ENCODE measurements around the gene SYNRG. TPM values are rescaled to one million over a fixed set of nuclear protein-coding genes. Genes with fewer than 3 reads are reported as not detected.

The SYNRG gene
- total RNA-seq, 1 experiment from 2014 or later, result 46.6 TPM

DNA sequence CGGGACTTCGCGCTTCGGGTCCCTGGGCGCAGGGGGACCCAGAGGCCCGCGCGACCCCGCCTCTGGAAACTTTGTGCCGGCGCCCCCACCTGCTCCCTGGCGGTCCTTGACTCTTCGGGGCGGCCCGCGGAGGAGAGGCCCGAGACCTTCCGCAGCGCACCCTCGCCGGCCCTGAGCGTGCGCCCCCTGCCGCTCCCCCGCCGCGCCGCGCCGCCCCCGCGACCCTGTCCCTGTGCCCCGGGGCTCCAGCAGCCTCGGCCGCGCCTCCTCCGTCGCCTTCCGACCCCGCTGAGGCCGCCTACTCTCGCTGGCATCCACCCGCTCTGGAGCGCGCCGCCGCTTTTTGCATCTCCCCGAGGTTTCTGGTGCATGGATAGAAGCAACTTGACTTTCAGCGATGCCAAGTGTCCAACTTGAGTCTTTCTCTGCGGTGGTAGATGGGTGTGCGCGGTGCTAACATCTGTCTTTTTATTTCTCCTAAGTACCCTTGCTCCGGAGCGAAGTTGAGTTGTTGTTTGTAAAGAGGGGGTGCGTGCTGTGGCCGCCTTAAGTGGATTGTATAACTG lies 119.1 kb downstream of the SYNRG start:
- peak overlapping the region; percentile 60; the same call in 1 of the 2 replicates for H2AFZ ChIP-seq (ENCODE audit: low read length)
- no peaks in the 10 kb centered on the region for H3K9me3 ChIP-seq (ENCODE audit: low read length)
- H3K79me2 ChIP-seq (ENCODE audit: low read length), result no peaks in the 10 kb centered on the region; the same call in 1 of the 2 replicates
- H4K20me1 ChIP-seq (ENCODE audit: insufficient read depth, low read depth, low read length), result peaks cover 23% of the 10 kb centered on the region
- H3K27ac ChIP-seq (ENCODE audit: low read length), result no peak overlapping the region
- no peaks in the 10 kb centered on the region for H3K36me3 ChIP-seq (ENCODE audit: insufficient read depth, low read length)
- H3K4me1 ChIP-seq (ENCODE audit: low read length), result peaks cover 36% of the 10 kb centered on the region
- H3K9me2 ChIP-seq (replicated peaks; ENCODE audit: insufficient read depth, low read length), result no peaks in the 10 kb centered on the region
- DNase-seq, result peak; percentile 87
- H3K4me3 ChIP-seq (ENCODE audit: low read length), result peak overlapping the region; percentile 82
- peak overlapping the region; percentile 84 for H3K4me2 ChIP-seq (ENCODE audit: low read depth, low read length, poor library complexity, severe bottlenecking)
- peak overlapping the region; percentile 75 for H3K9ac ChIP-seq (ENCODE audit: low read length)
- H3K27me3 ChIP-seq (ENCODE audit: low read length), result no peaks in the 10 kb centered on the region

DNA sequence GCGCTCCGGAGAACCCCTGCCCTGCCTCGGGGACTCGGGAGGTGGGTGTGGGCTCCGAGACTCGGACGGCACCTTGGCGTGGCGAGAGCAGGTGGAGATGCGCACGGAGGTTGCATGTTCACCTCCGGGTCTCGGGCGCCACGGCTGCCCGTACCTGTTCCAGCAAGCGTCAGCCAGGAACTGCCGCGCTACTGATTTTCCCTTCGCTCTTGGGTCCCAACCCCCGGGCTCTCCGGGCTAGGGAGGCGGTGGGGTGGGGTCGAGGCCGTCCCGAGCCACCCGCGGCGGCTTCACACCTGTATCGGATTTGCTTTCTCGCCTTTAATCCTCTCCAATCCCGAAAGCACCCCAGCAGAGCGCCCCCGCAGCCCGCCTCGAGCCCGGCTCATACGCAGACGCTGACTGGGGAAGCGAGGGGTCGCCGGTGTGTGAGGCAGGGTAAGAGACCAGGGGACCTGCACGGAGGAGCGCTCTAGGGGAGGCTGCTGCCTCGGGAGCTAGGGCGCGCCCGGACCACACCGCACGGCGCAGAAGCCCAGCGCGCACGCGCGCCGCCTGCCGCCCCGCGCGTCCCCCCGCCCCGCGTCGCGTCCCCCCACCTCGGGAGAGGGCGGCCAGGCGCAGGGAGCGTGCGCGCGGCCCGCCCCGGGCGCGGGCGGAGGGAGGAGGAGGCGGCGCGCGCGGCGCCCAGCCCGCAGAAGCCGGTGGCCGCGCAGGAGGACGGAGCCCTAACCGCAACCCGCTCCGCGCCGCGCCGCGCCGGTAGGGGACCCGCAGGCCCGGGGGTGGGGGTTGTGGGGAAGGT lies 119.8 kb downstream of the SYNRG start, which contains the start of gene DUSP14:
Gene DUSP14, plus strand, starts transcription at position 695 of the 805 bp plus-strand sequence. CDS start 22,382 bp downstream, outside the sequence.
- Histone ChIP-seq H3K27ac (ENCODE audit: low read length) (no peak within 1 kb of the TSS), H3K9me3 (ENCODE audit: low read length) (no peaks in the 10 kb centered on the region), H3K4me3 (ENCODE audit: low read length) (peak within 1 kb of the TSS; percentile 82), H3K9me2 (replicated peaks; ENCODE audit: insufficient read depth, low read length) (no peaks in the 10 kb centered on the region), H3K36me3 (ENCODE audit: insufficient read depth, low read length) (no peaks in the 10 kb centered on the region), H4K20me1 (ENCODE audit: insufficient read depth, low read depth, low read length) (peaks cover 17% of the 10 kb centered on the region), H3K79me2 (ENCODE audit: low read length) (no peaks in the 10 kb centered on the region; the same call in 1 of the 2 replicates), H2AFZ (ENCODE audit: low read length) (peak within 1 kb of the TSS; percentile 99), H3K9ac (ENCODE audit: low read length) (peak within 1 kb of the TSS; percentile 82), H3K4me2 (ENCODE audit: low read depth, low read length, poor library complexity, severe bottlenecking) (peak within 1 kb of the TSS; percentile 97), H3K4me1 (ENCODE audit: low read length) (peaks cover 36% of the 10 kb centered on the region), H3K27me3 (ENCODE audit: low read length) (no peaks in the 10 kb centered on the region)
- peak; percentile 95 for DNase-seq

DNA sequence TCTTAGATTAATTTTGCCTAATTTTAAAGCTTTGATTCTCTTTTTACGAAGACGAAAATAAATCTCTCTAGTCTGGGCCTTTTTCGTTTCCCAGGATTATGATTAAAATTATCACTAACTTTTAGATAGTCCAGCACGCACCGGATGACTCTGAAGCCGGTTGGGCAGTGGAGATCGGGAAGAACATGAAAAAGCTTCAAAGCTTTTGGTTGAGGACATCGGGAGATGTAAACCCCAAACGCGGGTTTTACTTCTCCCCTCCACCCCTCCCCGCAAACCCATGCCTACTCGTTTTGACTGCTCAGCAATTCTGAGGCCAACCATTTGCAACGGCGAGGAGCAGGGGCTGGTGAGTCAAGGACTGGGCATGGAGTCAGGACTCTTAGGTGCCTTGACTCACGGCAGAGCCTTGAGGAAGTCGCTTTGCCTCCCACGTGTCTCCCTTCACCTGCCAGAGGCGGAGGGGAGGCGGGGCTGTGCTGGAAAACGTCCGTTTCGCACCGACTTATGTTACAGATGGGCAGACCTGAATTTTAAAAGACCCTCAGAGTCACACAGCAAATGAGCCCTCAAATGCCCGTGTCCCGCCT lies 120.5 kb downstream of the SYNRG start:
- Histone ChIP-seq H2AFZ (ENCODE audit: low read length) (peak overlapping the region; percentile 99), H3K9me2 (replicated peaks; ENCODE audit: insufficient read depth, low read length) (no peaks in the 10 kb centered on the region), H3K36me3 (ENCODE audit: insufficient read depth, low read length) (no peaks in the 10 kb centered on the region), H3K27ac (ENCODE audit: low read length) (no peak overlapping the region), H3K9ac (ENCODE audit: low read length) (peak overlapping the region; percentile 82), H3K27me3 (ENCODE audit: low read length) (no peaks in the 10 kb centered on the region), H3K4me2 (ENCODE audit: low read depth, low read length, poor library complexity, severe bottlenecking) (peak overlapping the region; percentile 97), H3K4me1 (ENCODE audit: low read length) (peaks cover 35% of the 10 kb centered on the region), H3K4me3 (ENCODE audit: low read length) (peak overlapping the region; percentile 81), H3K79me2 (ENCODE audit: low read length) (no peaks in the 10 kb centered on the region), H3K9me3 (ENCODE audit: low read length) (no peaks in the 10 kb centered on the region), H4K20me1 (ENCODE audit: insufficient read depth, low read depth, low read length) (peaks cover 15% of the 10 kb centered on the region)
- DNase-seq, result peak; percentile 81

DNA sequence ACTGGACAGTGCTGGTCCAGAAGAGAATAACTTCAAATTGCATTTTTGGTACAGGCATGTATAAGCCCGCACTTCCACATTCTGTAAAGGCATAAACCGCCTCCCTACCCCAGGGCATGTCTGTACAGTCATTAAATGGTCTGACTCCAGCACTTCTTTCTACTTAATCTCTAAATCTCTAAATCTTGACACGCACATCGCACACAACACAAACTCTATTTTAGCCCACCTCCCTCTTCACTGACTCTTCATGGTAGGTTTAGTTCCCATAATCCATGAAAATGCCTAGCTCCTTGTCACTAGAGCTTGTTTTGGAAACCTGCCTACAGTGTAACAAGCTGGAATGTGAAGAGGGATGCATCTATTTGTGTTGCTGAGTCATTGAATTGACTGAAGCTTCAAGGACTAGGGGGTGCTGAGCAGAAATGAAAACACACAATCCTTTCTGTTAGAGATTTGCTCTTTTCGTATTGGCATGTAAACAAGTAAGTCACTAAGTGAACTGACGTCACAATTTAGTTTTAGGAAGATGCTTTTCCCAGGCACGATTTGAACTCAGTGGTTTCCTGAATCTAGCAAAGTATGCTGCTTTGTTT lies 121.1 kb downstream of the SYNRG start:
- peak; percentile 51 for DNase-seq
- H3K9me2 ChIP-seq (replicated peaks; ENCODE audit: insufficient read depth, low read length), result no peaks in the 10 kb centered on the region
- H3K4me2 ChIP-seq (ENCODE audit: low read depth, low read length, poor library complexity, severe bottlenecking), result peak overlapping the region; percentile 97
- no peaks in the 10 kb centered on the region for H3K27me3 ChIP-seq (ENCODE audit: low read length)
- H2AFZ ChIP-seq (ENCODE audit: low read length), result peak overlapping the region; percentile 99
- H3K4me1 ChIP-seq (ENCODE audit: low read length), result peaks cover 35% of the 10 kb centered on the region
- H3K9ac ChIP-seq (ENCODE audit: low read length), result peak overlapping the region; percentile 82
- no peaks in the 10 kb centered on the region for H3K9me3 ChIP-seq (ENCODE audit: low read length)
- H3K4me3 ChIP-seq (ENCODE audit: low read length), result peak overlapping the region; percentile 81
- H4K20me1 ChIP-seq (ENCODE audit: insufficient read depth, low read depth, low read length), result peaks cover 15% of the 10 kb centered on the region
- no peaks in the 10 kb centered on the region for H3K79me2 ChIP-seq (ENCODE audit: low read length)
- H3K27ac ChIP-seq (ENCODE audit: low read length), result no peak overlapping the region
- no peaks in the 10 kb centered on the region for H3K36me3 ChIP-seq (ENCODE audit: insufficient read depth, low read length)

DNA sequence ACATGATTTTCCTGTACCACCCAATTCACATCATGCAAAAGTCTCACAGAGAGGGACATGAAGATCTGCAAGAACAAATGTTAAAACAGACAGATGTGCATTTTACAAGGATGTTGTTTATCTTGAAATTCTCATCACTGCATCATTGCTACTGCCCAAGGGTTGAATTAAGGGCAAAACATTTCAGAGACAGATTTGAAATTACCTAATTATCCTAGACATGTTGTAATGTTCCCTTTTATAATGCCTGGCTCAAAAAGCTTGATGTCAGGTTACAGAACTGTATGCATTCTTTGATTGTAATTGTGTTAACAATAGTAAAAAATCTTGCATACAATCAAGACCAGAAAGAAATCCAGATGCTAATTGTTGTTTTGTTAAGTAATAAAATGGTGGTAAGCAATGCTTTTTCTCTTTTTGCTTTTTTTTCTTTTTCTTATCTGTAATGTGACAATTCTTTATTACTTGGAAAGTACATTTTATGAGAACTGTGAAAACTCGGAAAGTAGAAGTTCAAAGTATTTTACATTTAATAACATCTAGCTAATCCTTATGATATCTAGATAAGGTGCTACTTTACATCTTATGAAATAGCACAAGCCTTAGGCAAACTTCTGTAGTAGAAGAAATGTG lies 123.2 kb downstream of the SYNRG start:
- Histone ChIP-seq H3K4me1 (ENCODE audit: low read length) (peaks cover 32% of the 10 kb centered on the region), H3K27me3 (ENCODE audit: low read length) (no peaks in the 10 kb centered on the region), H3K9ac (ENCODE audit: low read length) (no peak overlapping the region), H3K9me2 (replicated peaks; ENCODE audit: insufficient read depth, low read length) (no peaks in the 10 kb centered on the region), H3K36me3 (ENCODE audit: insufficient read depth, low read length) (no peaks in the 10 kb centered on the region), H3K27ac (ENCODE audit: low read length) (no peak overlapping the region), H3K4me3 (ENCODE audit: low read length) (no peak overlapping the region), H3K79me2 (ENCODE audit: low read length) (no peaks in the 10 kb centered on the region), H2AFZ (ENCODE audit: low read length) (no peak overlapping the region), H3K4me2 (ENCODE audit: low read depth, low read length, poor library complexity, severe bottlenecking) (no peak overlapping the region), H3K9me3 (ENCODE audit: low read length) (no peaks in the 10 kb centered on the region), H4K20me1 (ENCODE audit: insufficient read depth, low read depth, low read length) (no peaks in the 10 kb centered on the region; the same call in 1 of the 2 replicates)
- DNase-seq, result no peak

DNA sequence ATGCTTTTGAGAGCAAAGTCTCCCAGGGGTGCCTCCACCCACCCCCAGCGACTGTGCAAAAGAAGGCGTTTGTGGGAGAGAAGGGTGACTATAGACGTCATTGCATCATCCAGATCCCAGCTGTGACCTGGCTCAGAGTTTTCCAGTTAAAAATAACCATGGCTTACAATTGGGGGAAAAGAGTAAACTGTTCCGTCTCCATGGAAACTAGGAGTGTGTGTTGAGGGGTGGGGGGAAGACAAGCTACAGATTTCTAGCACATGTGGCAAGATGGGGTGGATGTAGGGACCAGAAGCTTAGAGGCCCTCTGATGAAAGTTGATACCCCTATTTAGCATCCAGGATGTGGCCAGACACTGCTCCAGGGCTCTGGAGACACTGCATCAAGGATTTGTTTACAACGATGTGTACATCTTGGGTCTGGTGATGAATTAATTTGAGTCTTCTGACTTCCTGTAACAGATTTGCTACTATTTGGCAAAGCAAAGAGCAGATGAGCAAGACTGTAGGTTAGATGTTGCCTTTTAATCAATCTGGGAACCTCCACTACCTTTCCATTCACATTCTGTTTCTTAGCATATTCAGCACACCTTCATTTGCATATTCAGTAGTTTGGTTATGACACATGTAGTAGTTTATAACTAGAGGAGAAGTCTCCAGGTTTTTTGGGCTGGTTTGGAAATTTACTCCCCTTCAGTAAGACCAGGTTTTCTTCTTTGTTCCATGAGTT lies 125.7 kb downstream of the SYNRG start:
- no peaks in the 10 kb centered on the region for H4K20me1 ChIP-seq (ENCODE audit: insufficient read depth, low read depth, low read length)
- H3K4me3 ChIP-seq (ENCODE audit: low read length), result no peak overlapping the region
- H3K9me2 ChIP-seq (replicated peaks; ENCODE audit: insufficient read depth, low read length), result no peaks in the 10 kb centered on the region
- no peak overlapping the region for H3K27ac ChIP-seq (ENCODE audit: low read length)
- no peaks in the 10 kb centered on the region for H3K27me3 ChIP-seq (ENCODE audit: low read length)
- H3K9ac ChIP-seq (ENCODE audit: low read length), result no peak overlapping the region
- H2AFZ ChIP-seq (ENCODE audit: low read length), result no peak overlapping the region
- DNase-seq, result no peak
- peaks cover 9% of the 10 kb centered on the region for H3K36me3 ChIP-seq (ENCODE audit: insufficient read depth, low read length)
- no peaks in the 10 kb centered on the region for H3K79me2 ChIP-seq (ENCODE audit: low read length)
- H3K4me2 ChIP-seq (ENCODE audit: low read depth, low read length, poor library complexity, severe bottlenecking), result no peak overlapping the region
- peaks cover 14% of the 10 kb centered on the region for H3K4me1 ChIP-seq (ENCODE audit: low read length)
- H3K9me3 ChIP-seq (ENCODE audit: low read length), result no peaks in the 10 kb centered on the region

DNA sequence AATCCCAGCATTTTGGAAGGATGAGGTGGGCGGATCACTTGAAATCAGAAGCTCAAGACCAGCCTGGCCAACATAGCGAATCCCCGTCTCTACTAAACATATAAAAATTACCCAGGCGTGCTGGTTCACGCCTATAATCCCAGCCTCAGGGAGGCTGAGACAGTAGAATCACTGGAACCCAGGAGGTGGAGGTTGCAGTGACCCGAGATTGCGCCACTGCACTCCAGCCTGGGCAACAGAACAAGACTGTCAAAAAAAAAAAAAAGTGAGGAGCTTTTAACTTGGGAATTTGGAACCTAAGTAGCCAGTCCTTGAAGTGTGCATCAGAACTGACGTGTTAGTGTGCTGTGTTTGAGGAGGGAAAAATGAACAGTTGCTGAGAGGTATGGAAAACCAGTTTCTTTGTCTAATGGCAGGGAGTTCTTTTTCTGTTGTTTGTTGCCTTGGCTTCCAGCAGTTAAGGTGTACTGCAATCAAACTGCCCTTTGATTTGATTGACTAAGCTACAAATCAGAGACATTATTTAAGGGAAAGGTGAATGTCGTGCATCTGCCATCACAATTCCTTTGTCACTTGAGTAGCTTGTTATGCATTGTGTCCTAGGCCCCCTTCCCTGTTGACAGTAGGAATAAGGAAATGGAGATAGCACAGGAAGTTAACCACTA lies 128.1 kb downstream of the SYNRG start:
- Histone ChIP-seq H3K4me2 (ENCODE audit: low read depth, low read length, poor library complexity, severe bottlenecking) (no peak overlapping the region), H3K4me3 (ENCODE audit: low read length) (no peak overlapping the region), H4K20me1 (ENCODE audit: insufficient read depth, low read depth, low read length) (no peaks in the 10 kb centered on the region)

More for the DNA sequence above, 128.1 kb downstream of the SYNRG start:
- Histone ChIP-seq H3K9me2 (replicated peaks; ENCODE audit: insufficient read depth, low read length) (no peaks in the 10 kb centered on the region), H2AFZ (ENCODE audit: low read length) (no peak overlapping the region), H3K79me2 (ENCODE audit: low read length) (no peaks in the 10 kb centered on the region), H3K27ac (ENCODE audit: low read length) (no peak overlapping the region), H3K36me3 (ENCODE audit: insufficient read depth, low read length) (peaks cover 26% of the 10 kb centered on the region), H3K9me3 (ENCODE audit: low read length) (no peaks in the 10 kb centered on the region), H3K9ac (ENCODE audit: low read length) (no peak overlapping the region), H3K27me3 (ENCODE audit: low read length) (no peaks in the 10 kb centered on the region), H3K4me1 (ENCODE audit: low read length) (peaks cover 7% of the 10 kb centered on the region; the same call in 1 of the 2 replicates)
- no peak for DNase-seq
